GM19043 (cell line): ENCODE data around the gene ATF5.

ENCODE experiments used
- ATAC-seq: cut with Tn5 transposase; IDR thresholded peaks from one replicate; pipeline ENCODE4 v1.9.1; 2021; ENCODE audit warnings: low read depth; ENCODE audit not compliant: unreplicated experiment

The ATF5 gene

GRCh38 chr19:49894011-49894664, 34.9 kb upstream of the ATF5 start:
- ATAC-seq: no peak

- no peak for ATAC-seq
These were observed 34.0 kb upstream of the ATF5 start for GRCh38 chr19:49894879-49895565.

GRCh38 chr19:49895566-49896297, 33.3 kb upstream of the ATF5 start:
- ATAC-seq: no peak

GRCh38 chr19:49896863-49897621, 32.0 kb upstream of the ATF5 start, which contains the start of gene IL4I1:
TSS of gene IL4I1 (minus strand) at chr19:49896887. CDS start at chr19:49896160, 727 bp downstream.
- ATAC-seq: peak; percentile 67

- ATAC-seq: no peak
These were observed 24.9 kb upstream of the ATF5 start for GRCh38 chr19:49904136-49904535.

- no peak for ATAC-seq
These were observed 22.0 kb upstream of the ATF5 start for GRCh38 chr19:49906879-49907564.

GRCh38 chr19:49907745-49908446, 21.1 kb upstream of the ATF5 start:
- no peak for ATAC-seq

GRCh38 chr19:49908480-49909420, 20.3 kb upstream of the ATF5 start:
- ATAC-seq: no peak

GRCh38 chr19:49910179-49910578, 18.8 kb upstream of the ATF5 start:
- ATAC-seq: no peak

GRCh38 chr19:49911381-49912145, 17.4 kb upstream of the ATF5 start:
- no peak for ATAC-seq

GRCh38 chr19:49912965-49913685, 15.9 kb upstream of the ATF5 start:
- no peak for ATAC-seq

GRCh38 chr19:49913720-49914119, 15.3 kb upstream of the ATF5 start:
- ATAC-seq: no peak

GRCh38 chr19:49915271-49915670, 13.7 kb upstream of the ATF5 start:
- ATAC-seq: no peak

- ATAC-seq: no peak
These were observed 11.9 kb upstream of the ATF5 start for GRCh38 chr19:49916839-49917733.

GRCh38 chr19:49918089-49918488, 10.9 kb upstream of the ATF5 start:
- ATAC-seq: no peak
